GOT3 (cell line): ENCODE results near the gene SLX4IP.

Source experiments
- DNase-seq: peaks from one replicate; lab custom pipeline; 2025; ENCODE audit warnings: mixed read lengths; lab: John Stamatoyannopoulos, UW

SLX4IP gene

GRCh38 chr20:10466855-10467254 is 31.8 kb downstream of the SLX4IP start:
- no peak for DNase-seq

DNA sequence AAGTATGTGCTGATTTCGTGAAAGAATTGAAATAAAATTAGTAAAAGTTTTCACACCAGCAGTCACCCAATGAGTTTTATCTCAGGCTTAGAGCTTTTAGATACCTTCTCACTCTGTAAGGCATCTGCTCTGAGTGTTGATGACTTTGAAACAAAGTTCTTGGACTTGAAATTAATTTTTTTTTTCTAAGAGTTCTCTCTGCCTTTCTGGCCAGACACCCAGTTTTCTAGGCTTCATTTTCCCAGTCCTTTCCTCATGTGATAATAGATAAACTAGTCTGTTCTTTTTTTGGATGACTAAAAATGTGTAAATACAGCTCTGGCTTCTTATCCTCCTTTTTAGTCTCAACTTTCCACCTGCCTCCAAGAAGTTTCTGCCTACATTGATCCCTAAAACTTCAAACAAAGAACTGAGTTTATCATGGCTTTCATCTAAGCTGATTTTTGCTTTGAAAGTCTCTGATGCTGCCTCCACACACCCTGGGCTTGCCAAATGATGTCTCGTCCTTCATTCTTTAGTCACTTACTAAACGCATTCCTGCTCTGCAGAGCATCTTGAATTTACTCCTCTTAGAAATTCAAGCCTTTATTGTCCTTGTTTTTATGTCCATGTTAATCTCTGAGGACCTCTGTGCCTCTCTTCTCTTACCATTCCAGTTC is 32.7 kb downstream of the SLX4IP start:
- no peak for DNase-seq

DNA sequence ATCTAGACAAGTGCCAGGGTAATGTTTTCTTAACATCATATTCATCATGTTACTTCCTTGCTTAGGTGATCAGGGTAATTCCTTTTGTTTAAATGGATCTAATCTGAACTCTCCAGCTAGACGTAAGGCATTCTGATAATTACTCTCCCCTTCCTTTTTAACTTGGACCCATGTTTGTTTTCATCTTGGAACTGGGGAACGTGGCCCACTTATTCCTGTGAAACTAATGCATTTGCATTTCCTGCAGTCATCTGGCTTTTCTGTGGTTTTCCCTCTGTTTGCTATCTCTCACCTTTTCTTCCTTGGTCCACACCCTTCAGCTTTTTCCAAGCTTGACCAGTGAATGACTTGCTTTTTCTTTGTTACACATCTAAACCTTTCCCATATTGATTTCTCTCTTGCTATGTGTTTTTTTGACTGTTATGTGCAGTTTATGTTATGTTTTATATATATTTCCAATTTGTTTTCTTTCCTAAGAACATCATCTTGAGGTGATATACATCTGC is 33.3 kb downstream of the SLX4IP start:
- DNase-seq, result no peak

- DNase-seq, result no peak
Observed at GRCh38 chr20:10469056-10469455, 34.0 kb downstream of the SLX4IP start.

GRCh38 chr20:10469599-10469998 is 34.5 kb downstream of the SLX4IP start:
- no peak for DNase-seq

- no peak for DNase-seq
Observed at GRCh38 chr20:10470276-10470675, 35.2 kb downstream of the SLX4IP start.

DNA sequence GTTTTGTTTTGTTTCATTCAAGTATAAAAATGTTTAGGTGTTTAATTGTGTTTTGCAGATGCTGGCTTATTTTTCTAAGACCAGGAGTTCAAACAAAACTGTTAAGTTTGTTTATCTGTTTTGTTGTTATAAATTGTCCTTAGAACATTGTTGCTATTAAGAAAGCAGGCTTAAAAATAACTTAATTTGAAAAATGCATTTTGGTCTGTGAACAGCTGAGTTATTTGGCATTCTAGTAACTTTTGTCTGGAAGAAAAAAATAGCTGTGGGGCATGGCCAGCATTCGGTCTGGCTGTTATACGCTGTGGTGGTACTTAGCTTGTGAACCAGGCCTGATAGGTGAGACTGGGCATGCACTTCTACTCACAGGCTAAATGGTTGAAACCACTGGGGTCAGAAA is 37.8 kb downstream of the SLX4IP start:
- DNase-seq, result no peak

GRCh38 chr20:10474606-10475184 is 39.6 kb downstream of the SLX4IP start:
- no peak for DNase-seq

DNA sequence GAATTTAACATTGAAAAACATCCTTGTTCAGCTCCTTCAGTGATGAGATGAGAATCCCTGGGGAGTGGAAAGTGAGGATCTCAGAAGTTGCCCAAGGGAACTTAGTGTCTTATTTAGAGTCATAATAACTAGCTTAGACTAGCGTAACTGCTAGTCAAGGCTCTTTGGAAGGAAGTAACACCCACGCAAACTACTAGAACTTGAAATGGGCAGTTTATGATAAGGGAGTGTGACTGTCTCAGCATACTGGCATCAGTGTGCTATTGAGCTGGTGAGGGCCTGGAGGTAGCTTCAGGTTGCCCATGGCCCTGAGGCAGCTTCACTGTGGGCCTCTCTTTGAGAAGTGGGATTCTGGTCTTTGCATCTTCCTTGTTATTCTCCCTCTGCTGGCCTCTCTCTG is 40.1 kb downstream of the SLX4IP start:
- DNase-seq, result no peak

DNA sequence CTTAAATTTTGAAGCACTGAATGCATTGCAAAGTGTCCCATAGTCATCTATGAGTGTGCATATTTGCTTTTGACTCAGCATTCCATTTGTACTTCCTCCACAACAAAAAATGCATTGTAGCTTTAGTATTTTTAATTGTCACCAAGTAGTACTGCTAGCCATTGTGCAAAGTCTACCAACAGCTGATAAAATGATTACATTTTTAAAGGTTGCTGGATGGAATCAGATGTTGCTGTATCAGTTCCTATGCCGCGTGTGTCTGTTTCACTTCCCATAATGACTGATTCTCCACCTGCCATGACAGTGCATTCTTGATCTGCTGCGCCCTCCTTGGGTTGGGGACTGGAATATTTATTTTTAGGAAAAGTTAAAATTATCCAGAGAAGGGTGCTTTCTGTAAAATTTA is 41.2 kb downstream of the SLX4IP start:
- no peak for DNase-seq

DNA sequence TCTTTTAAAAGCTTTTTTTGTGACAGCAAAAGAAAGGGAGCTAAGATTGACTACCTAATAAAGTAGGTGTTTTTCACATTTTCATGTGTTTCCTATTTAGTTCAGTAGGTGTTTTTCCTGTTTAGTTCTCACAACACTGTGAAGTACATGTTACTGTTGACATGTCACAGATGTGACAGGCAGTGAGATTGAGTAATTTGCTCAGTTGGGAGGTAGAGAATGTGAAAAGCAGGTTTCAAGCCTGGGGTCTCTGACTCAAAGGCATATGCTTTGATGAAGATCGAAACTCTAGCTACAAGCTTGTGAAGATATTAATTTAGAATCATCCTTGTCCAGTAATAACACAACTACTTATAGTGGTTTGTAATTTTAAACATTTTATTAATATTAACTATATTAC is 43.1 kb downstream of the SLX4IP start:
- DNase-seq, result no peak

- DNase-seq, result no peak
Observed at GRCh38 chr20:10478930-10479329, 43.8 kb downstream of the SLX4IP start.

DNA sequence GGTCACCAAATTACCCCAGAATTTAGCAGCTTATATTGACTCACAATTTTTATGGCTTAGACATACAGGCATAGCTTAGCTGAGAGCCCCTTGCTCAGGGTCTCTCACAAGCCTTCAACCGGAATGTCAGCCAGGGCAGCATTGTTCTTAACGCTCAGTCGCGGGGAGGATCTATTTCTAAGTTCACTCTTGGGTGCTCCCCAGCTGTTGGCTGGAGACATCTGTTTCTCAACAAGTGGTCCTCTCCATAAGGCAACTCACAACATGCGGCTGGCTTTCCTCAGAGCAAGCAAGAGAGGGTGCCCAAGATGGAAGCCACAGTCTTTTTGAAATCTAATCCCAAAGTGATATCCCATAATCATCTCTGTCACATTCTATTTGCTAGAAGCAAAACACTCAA is 46.6 kb downstream of the SLX4IP start:
- DNase-seq, result no peak

GRCh38 chr20:10483691-10484090 is 48.6 kb downstream of the SLX4IP start:
- DNase-seq, result no peak

DNA sequence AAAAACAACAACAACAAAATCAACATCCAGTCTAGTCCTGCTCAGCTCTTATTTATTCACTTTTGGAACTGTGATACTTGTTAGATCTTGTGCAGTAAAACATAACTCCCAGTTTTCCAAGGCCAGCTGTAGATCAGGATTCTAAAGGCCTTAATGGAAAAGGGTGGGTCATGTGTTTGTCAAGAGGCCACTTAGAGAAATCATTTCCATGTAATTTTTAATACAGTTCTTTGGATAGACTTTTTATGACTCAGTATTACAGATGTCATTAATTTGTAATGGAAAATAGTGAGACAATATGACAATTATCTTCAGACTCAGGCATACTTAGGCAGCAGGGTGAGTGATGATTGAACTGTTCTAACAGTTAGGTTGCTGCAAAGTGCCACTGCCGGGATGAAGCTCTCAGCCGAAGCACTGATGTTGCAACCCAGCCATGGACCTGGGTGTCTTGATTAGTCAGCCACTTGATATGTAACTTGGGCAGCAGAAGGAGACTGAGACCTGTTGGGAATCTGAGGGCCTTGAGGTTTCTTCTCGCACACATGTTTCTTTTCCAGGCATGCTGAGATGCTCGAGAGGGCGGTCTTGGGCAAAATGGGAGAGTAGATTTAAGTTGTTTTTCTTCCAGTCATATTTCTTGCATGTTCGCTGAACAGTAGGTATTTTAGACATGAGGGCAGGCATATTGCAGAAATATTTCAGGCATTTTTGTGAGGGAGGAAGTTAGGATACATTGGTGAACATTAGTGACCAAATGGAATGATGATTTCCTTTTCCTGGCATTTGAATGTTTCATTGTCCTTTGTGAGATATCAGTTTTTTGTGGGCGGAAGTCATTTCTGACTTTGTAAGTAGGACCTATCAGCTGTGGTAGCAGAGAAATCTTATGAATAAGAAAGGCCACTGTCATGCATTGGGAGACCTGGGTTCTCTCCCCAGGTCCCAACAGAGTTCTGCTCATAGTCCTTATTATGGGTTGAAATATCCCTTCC is 52.3 kb downstream of the SLX4IP start:
- no peak for DNase-seq

- no peak for DNase-seq
Observed at GRCh38 chr20:10488534-10488933, 53.4 kb downstream of the SLX4IP start.

DNA sequence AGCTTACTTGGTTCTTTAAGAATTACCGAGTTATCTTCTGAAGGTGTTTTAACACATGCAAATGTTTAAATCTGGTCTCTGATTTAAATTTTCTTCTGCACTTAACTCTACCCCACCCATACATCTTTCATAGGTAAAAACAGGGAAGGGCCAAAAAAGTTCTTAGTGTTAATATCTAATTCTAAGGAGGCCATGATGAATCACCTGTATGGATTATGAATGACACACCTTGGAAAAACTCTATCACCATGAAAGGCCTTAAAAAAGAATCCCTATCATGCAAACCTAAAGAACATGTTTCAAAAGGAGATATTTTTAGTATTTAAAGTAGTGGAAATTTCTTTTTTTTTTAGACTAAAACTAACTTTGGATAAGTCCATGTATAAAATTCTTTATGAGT is 54.7 kb downstream of the SLX4IP start:
- DNase-seq, result no peak

DNA sequence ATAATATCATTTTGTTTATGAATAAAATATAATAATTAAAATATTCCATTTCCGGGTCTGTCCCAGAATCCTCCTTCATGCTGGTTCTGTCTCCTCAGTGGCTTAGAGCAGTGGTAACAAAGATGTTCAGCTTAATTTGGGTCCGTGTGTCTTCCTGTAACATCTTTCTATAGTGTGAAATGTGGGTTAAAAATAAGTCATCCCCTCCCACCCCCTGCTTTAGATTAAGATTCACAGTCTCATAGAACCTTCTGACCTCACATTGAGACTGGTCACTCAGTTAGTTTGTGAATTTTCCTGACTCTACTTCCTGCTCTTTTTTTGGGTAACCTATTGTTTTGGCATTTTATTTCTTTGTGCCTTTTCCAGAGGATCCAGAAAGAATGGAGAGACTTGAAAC is 55.2 kb downstream of the SLX4IP start:
- no peak for DNase-seq

DNA sequence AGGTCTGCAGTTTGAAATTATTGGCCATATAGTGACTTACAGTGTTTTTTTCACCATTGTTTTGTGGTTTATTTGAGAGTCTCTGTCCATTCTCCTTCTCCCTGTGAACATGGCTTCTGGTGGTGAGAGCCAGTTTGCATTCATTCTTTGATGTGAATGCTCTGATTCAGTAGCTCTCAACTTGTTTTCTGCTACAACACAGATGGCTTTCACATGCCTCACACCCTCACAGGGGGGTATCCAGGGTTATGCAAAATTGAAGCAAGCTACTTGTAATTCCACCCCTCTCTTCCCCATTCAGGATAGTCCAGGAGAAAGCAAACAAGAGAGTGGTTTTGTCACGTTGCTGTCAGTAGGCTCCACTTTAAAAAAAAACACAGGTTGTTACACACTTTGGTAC is 55.6 kb downstream of the SLX4IP start:
- DNase-seq, result no peak

DNA sequence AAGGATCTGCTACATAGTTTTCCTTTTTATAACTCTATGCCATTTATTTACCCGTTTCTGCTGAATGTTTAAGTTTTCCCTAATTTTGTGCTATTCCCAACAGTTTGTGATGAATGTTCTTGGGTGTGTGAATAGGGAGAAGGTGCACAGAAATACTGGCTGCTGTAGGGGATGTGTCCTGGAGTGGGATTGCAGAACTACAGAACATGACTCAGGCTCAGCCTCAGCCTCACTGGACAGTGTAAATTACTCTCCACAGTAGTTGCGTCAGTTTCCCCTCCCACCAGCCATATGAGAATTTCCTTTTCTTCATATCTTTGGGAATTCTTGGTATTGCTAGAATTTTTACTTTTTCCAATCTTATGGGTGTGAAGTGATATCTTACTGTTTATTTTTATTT is 57.0 kb downstream of the SLX4IP start:
- DNase-seq, result no peak

- DNase-seq, result no peak
Observed at GRCh38 chr20:10492844-10493243, 57.7 kb downstream of the SLX4IP start.

- no peak for DNase-seq
Observed at GRCh38 chr20:10495173-10495572, 60.1 kb downstream of the SLX4IP start.

DNA sequence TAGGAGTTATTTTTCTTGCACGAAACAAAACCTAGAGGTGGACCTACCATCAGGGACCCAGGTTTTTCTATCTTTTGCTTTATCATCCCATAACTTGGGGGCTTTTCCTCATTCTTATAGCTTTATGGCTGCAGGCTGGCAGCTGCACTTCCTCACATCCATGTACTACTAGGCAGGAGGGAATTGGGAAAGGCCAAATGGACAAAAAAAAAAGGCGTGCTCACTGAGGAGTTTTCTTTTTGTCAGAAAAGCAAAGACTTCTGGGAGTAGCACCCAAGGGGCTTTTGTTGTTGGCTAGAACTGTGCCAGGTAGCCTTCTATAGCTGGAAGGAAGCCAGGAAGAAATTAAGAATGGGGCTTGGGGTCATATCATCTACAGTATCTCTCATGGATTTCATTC is 61.4 kb downstream of the SLX4IP start:
- DNase-seq, result no peak
